Thyroid gland (tissue), 4 donors: ENCODE measurements around the gene FBXL20. TPM values are rescaled to one million over a fixed set of nuclear protein-coding genes. Genes with fewer than 3 reads are reported as not detected.

Source experiments
- DNase-seq, 2 donors: peaks; one replicate each; pipeline ENCODE4 v3.0.0-alpha.2; 2019
- H3K27ac ChIP-seq, 3 donors: fragments of 200-600 bp; sonication (generic); 1 replicate in 2 of 3; 2 replicates in 1 of 3; pipeline ENCODE4 v1.5.1; 2016 to 2019; ENCODE audit warnings: mild to moderate bottlenecking in 1 of 3, moderate library complexity in 1 of 3
- H3K27me3 ChIP-seq: fragments of 200-600 bp; sonication (generic); one replicate; pipeline ENCODE4 v1.5.1; 2019
- H3K36me3 ChIP-seq, 2 donors: fragments of 200-600 bp; sonication (generic); one replicate each; pipeline ENCODE4 v1.5.1; 2016 to 2019
- H3K4me1 ChIP-seq, 2 donors: fragments of 200-600 bp; sonication (generic); one replicate each; pipeline ENCODE4 v1.5.1; 2017 to 2019
- H3K4me3 ChIP-seq, 3 donors: fragments of 200-600 bp; sonication (generic); replicated peaks in 1 of 3; 1 replicate in 2 of 3; 2 replicates in 1 of 3; pipeline ENCODE4 v1.5.1; 2016; ENCODE audit warnings: mild to moderate bottlenecking in 1 of 3
- H3K9me3 ChIP-seq: fragments of 200-600 bp; sonication (generic); one replicate; pipeline ENCODE4 v1.5.1; 2017
- POLR2A ChIP-seq, 2 donors: fragments of 450-650 bp; IDR thresholded peaks; one replicate each; pipeline ENCODE4 v1.6.1; 2017; ENCODE audit warnings: antibody characterized with exemption in 2 of 2, mild to moderate bottlenecking in 2 of 2, moderate library complexity in 1 of 2
- WGBS, 2 donors: methylation state at CpG; one replicate each; pipeline ENCODE4 v1.1.5; 2017; 5-methylcytosine and 5-hydroxymethylcytosine counted together
- intact Hi-C: fragments of 100-400 bp; cut with DNase I; formaldehyde crosslinking; loops from one replicate; pipeline ENCODE4 v1.15.1; 2023
- total RNA-seq, 4 donors: library from RNA; depleted of rRNA; stranded (reverse); fragments of >200 nt; gene quantifications; one replicate each; pipeline ENCODE4 v1.2.3, GENCODE V29; 2016
- TF ChIP-seq, protein P1 (sequence below), 6 experiments: fragments of 200-600 bp in 3 of 6; fragments of 450-650 bp in 3 of 6; sonication (generic) in 3 of 6; IDR thresholded peaks; one replicate each; pipeline ENCODE4 v1.5.1; 2016 to 2019; ENCODE audit warnings: antibody characterized with exemption in 6 of 6, mild to moderate bottlenecking in 2 of 6, inconsistent platforms in 1 of 6, moderate library complexity in 1 of 6

FBXL20 gene
- total RNA-seq, 4 donors from 2014 or later: 17.2 to 27.7 (median 22.2) TPM

DNA sequence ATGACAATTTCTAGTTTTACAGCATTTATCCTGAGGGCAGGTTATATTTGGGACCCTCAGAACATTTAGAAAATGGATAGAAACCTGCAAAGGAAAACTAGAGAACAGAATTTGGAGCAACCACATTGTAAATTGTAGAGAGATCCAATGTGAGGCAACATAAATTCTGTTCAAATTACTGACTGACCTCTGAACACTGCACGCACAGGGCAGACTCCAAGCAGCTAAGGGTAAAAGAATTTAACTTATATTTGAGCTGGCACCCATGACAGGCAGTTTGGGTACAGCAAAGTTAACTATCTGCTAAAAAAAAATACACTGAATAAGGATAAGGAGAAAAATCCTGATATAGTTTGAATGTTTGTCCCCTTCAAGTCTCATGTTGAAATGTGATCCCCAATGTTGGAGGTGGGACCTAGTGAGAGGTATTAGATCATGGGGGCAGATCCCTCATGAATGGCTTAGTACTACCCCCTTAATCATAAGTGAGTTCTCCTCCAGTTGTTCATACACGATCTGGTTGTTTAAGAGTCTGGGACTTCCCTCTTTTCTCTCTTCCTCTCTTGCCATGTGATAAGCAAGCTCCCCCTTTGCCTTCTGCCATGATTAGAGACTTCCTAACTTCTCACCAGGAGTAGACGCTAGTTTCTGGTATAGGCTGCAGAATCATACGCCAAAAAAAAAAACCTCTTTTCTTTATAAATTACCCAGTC lies 75.7 kb downstream of the FBXL20 start:
- H3K9me3 ChIP-seq: no peaks in the 10 kb centered on the region
- no peak for DNase-seq
- peaks cover 6 to 10% of the 10 kb centered on the region in 2 donors for H3K4me1 ChIP-seq
- TF ChIP-seq, protein P1, sequence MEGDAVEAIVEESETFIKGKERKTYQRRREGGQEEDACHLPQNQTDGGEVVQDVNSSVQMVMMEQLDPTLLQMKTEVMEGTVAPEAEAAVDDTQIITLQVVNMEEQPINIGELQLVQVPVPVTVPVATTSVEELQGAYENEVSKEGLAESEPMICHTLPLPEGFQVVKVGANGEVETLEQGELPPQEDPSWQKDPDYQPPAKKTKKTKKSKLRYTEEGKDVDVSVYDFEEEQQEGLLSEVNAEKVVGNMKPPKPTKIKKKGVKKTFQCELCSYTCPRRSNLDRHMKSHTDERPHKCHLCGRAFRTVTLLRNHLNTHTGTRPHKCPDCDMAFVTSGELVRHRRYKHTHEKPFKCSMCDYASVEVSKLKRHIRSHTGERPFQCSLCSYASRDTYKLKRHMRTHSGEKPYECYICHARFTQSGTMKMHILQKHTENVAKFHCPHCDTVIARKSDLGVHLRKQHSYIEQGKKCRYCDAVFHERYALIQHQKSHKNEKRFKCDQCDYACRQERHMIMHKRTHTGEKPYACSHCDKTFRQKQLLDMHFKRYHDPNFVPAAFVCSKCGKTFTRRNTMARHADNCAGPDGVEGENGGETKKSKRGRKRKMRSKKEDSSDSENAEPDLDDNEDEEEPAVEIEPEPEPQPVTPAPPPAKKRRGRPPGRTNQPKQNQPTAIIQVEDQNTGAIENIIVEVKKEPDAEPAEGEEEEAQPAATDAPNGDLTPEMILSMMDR (IDR thresholded peaks at IDR 0.05): no peak
- H3K36me3 ChIP-seq: no peaks in the 10 kb centered on the region
- intact Hi-C loops: no loop called here
- H3K27ac ChIP-seq: no peak overlapping the region
- H3K4me3 ChIP-seq: no peak overlapping the region
- no peaks in the 10 kb centered on the region for H3K27me3 ChIP-seq
- 84 to 88% methylated on average over 4 of the region's 4 CpGs for WGBS, 2 donors

DNA sequence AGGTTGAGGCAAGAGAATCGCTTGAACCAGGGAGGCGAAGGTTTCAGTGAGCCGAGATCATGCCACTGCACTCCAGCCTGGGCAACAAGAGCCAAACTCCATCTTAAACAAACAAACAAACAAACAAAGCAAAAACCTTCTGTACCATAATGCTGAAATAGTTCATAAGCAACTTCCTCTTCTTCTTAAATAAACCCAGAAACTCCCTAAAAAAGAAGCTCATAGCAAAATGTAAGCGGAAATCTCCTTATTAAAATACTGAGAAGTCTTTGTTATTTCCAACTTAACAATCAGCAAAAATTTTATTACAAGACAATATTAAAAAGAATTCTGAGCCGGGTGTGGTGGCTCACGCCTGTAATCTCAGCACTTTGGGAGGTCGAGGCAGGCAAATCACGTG lies 82.8 kb downstream of the FBXL20 start:
- Histone ChIP-seq H3K36me3 (no peaks in the 10 kb centered on the region), H3K27me3 (no peaks in the 10 kb centered on the region), H3K4me3 (no peak overlapping the region), H3K27ac (no peak overlapping the region), H3K9me3 (no peaks in the 10 kb centered on the region), H3K4me1 (no peaks in the 10 kb centered on the region)
- DNase-seq: no peak
- 94% methylated on average over 8 of the region's 8 CpGs for WGBS, 2 donors
- intact Hi-C loops: no loop called here
- TF ChIP-seq, protein P1 (IDR thresholded peaks at IDR 0.05): no peak
- no peak for TF ChIP-seq POLR2A (IDR thresholded peaks at IDR 0.05)

DNA sequence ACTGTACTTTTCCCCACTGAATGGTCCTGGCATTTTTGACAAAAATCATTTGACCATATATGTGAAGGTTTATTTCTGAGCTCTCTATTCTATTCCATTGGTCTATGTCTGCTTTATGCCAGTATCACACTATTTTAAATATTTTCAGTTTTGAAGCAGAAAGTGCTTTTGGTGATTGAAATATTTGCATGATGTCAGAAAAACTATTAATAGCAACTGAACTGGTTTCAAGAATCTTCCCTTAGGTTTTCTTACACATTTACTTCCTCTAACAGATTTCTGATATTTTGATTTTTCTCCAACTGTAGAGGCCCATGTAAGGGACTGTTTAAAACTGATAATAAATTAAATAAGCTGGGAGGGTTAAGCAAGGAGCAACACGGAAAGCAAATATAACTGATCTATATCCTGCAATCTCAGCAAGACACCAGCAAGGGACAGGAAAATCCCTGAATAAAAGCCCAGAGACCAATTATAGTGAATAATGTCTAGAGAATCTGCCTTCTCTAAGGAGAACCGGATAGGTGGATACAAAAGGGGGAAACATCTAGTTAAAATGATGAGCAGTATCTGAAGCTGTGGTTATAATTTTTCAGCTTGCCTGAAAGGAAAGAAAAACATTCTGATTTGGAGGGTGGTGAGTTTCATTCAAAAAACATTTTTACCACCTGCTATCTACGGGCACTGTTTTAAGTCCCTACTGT lies 94.8 kb downstream of the FBXL20 start:
- H3K9me3 ChIP-seq: no peaks in the 10 kb centered on the region
- no peak for TF ChIP-seq POLR2A (IDR thresholded peaks at IDR 0.05)
- TF ChIP-seq, protein P1 (IDR thresholded peaks at IDR 0.05): no peak
- no peak for DNase-seq
- H3K4me3 ChIP-seq: no peak overlapping the region
- H3K36me3 ChIP-seq: peaks cover 0 to 3% of the 10 kb centered on the region in 2 donors
- no peak overlapping the region for H3K27ac ChIP-seq
- no peaks in the 10 kb centered on the region for H3K27me3 ChIP-seq
- 71 to 79% methylated on average over 3 of the region's 3 CpGs for WGBS, 2 donors
- intact Hi-C loops: no loop called here
- H3K4me1 ChIP-seq: peaks cover 4 to 5% of the 10 kb centered on the region in 2 donors

DNA sequence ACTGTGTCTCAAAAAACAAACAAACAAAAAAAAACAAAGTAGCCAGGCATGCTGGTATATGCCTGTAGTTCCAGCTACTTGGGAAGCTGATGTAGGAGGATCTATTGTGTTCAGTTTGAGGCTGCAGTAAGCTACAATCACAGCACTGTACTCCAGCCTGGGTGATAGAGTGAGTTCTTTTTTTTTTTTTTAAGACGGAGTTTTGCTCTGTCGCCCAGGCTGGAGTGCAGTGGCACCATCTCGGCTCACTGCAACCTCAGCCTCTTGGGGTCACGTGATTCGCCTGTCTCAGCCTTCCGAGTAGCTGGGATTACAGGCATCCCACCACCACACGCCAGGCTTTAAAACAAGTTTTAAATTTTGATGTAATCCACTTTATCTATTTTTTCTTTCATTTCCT lies 95.4 kb downstream of the FBXL20 start:
- no peaks in the 10 kb centered on the region for H3K27me3 ChIP-seq
- intact Hi-C loops: no loop called here
- H3K4me1 ChIP-seq: peaks cover 4 to 5% of the 10 kb centered on the region in 2 donors
- 59 to 69% methylated on average over 7 of the region's 7 CpGs for WGBS, 2 donors
- peaks cover 0 to 3% of the 10 kb centered on the region in 2 donors for H3K36me3 ChIP-seq
- H3K9me3 ChIP-seq: no peaks in the 10 kb centered on the region
- H3K27ac ChIP-seq: no peak overlapping the region
- no peak for DNase-seq
- H3K4me3 ChIP-seq: no peak overlapping the region
- TF ChIP-seq, protein P1 (IDR thresholded peaks at IDR 0.05): no peak
- no peak for TF ChIP-seq POLR2A (IDR thresholded peaks at IDR 0.05)

DNA sequence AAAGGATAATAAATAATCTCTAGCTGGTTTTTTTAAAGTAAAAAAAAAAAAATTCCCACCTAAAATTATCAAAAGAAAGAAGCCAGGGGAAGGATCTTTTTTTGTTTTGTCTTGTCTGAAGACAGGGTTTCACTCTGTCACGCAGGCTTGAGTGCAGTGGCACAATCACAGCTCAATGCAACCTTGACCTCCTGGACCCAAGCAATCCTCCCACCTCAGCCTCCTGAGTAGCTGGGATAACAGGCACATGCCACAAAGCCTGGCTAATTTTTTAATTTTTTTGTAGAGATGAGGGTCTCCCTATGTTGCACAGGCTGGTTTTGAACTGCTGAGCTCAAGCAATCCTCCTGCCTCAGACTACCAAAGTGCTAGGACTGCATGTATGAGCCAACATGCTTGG lies 97.2 kb downstream of the FBXL20 start:
- Histone ChIP-seq H3K27me3 (no peaks in the 10 kb centered on the region), H3K36me3 (peaks cover 0 to 3% of the 10 kb centered on the region in 2 donors), H3K27ac (no peak overlapping the region), H3K9me3 (no peaks in the 10 kb centered on the region), H3K4me1 (peaks cover 4 to 5% of the 10 kb centered on the region in 2 donors), H3K4me3 (no peak overlapping the region)
- 95 to 100% methylated on average over 1 of the region's 1 CpG for WGBS, 2 donors
- TF ChIP-seq, protein P1 (IDR thresholded peaks at IDR 0.05): no peak
- TF ChIP-seq POLR2A (IDR thresholded peaks at IDR 0.05): no peak
- no peak for DNase-seq
- intact Hi-C loops: no loop called here
